Rectal smooth muscle tissue (tissue), 1 donor: ENCODE data around the gene GNA14.

Experiments used
- H3K27ac ChIP-seq: one replicate; pipeline ENCODE4 v1.7.0; 2013; ENCODE audit warnings: low read depth, low read length, inconsistent platforms
- H3K27me3 ChIP-seq: one replicate; pipeline ENCODE4 v1.7.0; 2013; ENCODE audit warnings: low read length; ENCODE audit not compliant: control insufficient read depth, insufficient read depth
- H3K36me3 ChIP-seq: one replicate; pipeline ENCODE4 v1.7.0; 2013; ENCODE audit warnings: low read length; ENCODE audit not compliant: control insufficient read depth, insufficient read depth
- H3K4me1 ChIP-seq: one replicate; pipeline ENCODE4 v1.7.0; 2013; ENCODE audit warnings: low read length; ENCODE audit not compliant: control insufficient read depth, insufficient read depth
- H3K4me3 ChIP-seq: one replicate; pipeline ENCODE4 v1.7.0; 2013; ENCODE audit warnings: low read length
- H3K9ac ChIP-seq: one replicate; pipeline ENCODE4 v1.7.0; 2013; ENCODE audit warnings: low read length

The GNA14 gene

DNA sequence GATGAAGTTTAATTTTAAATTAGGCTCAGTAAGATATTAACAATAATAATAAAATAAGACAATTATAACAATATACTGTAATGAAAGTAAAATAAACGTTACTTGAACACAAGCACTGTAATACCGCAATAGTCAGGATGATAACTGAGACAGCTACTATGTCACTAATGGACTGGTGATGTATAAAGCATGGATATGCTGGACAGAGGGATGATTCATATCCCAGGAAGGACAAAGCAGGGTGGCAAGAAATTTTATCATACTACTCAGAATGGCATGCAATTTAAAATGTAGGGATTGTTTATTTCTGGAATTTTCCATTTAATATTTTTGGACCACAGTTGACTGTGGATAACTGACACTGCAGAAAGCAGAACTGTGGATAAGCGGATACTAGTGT lies 273.9 kb downstream of the GNA14 start:
- Histone ChIP-seq H3K27me3 (no peaks in the 10 kb centered on the region), H3K4me1 (no peaks in the 10 kb centered on the region), H3K27ac (no peak overlapping the region), H3K4me3 (no peak overlapping the region), H3K36me3 (peaks cover 5% of the 10 kb centered on the region), H3K9ac (no peak overlapping the region)
